ENCODE data around the gene PRKCE.

The PRKCE gene

GRCh38 chr2:45808294-45808800 lies 156.9 kb downstream of the PRKCE start:
- Mint-ChIP-seq H3K27ac (peak overlapping the region in 1 of 3 experiments; percentile 20), H3K27me3 (ENCODE audit: low read depth) (peaks cover 4% of the 10 kb centered on the region), H3K36me3 (ENCODE audit: low read depth) (no peaks in the 10 kb centered on the region), H3K4me1 (peaks cover 31% of the 10 kb centered on the region), H3K4me3 (no peak overlapping the region), H3K9me3 (no peaks in the 10 kb centered on the region)
- no peak for TF ChIP-seq CTCF (IDR thresholded peaks at IDR 0.05; ENCODE audit: unreplicated experiment in 3 of 3)

GRCh38 chr2:45809205-45809604 lies 157.7 kb downstream of the PRKCE start:
- TF ChIP-seq CTCF (IDR thresholded peaks at IDR 0.05; ENCODE audit: unreplicated experiment in 3 of 3), result no peak
- Mint-ChIP-seq H3K27me3 (ENCODE audit: low read depth) (peaks cover 7% of the 10 kb centered on the region), H3K36me3 (ENCODE audit: low read depth) (no peaks in the 10 kb centered on the region), H3K9me3 (no peaks in the 10 kb centered on the region), H3K27ac (peak overlapping the region; percentile 20 to 32 (median 30)), H3K4me3 (no peak overlapping the region), H3K4me1 (peaks cover 39% of the 10 kb centered on the region)

- TF ChIP-seq CTCF (IDR thresholded peaks at IDR 0.05; ENCODE audit: unreplicated experiment in 3 of 3), result no peak
- Mint-ChIP-seq H3K9me3 (no peaks in the 10 kb centered on the region), H3K4me1 (peaks cover 53% of the 10 kb centered on the region)
Observed at GRCh38 chr2:45812011-45812500, 160.6 kb downstream of the PRKCE start.

GRCh38 chr2:45813003-45813941 lies 161.8 kb downstream of the PRKCE start:
- H3K27me3 Mint-ChIP-seq (ENCODE audit: low read depth), result peaks cover 7% of the 10 kb centered on the region
- no peak for TF ChIP-seq CTCF (IDR thresholded peaks at IDR 0.05; ENCODE audit: unreplicated experiment in 3 of 3)
- no peaks in the 10 kb centered on the region for H3K36me3 Mint-ChIP-seq (ENCODE audit: low read depth)
- peak overlapping the region in 1 of 3 experiments; percentile 16 for H3K4me3 Mint-ChIP-seq
- H3K9me3 Mint-ChIP-seq, result no peaks in the 10 kb centered on the region
- H3K4me1 Mint-ChIP-seq, result peaks cover 53% of the 10 kb centered on the region
- peak overlapping the region; percentile 90 to 93 (median 91) for H3K27ac Mint-ChIP-seq

More at GRCh38 chr2:45812011-45812500, 160.6 kb downstream of the PRKCE start:
- Mint-ChIP-seq H3K27me3 (ENCODE audit: low read depth) (peaks cover 7% of the 10 kb centered on the region), H3K4me3 (no peak overlapping the region), H3K36me3 (ENCODE audit: low read depth) (no peaks in the 10 kb centered on the region), H3K27ac (peak overlapping the region; percentile 90 to 93 (median 91))

- Mint-ChIP-seq H3K9me3 (no peaks in the 10 kb centered on the region), H3K4me3 (no peak overlapping the region), H3K27ac (peak overlapping the region; percentile 41 to 93 (median 69)), H3K27me3 (ENCODE audit: low read depth) (peaks cover 5% of the 10 kb centered on the region), H3K36me3 (ENCODE audit: low read depth) (no peaks in the 10 kb centered on the region), H3K4me1 (peaks cover 50% of the 10 kb centered on the region)
- TF ChIP-seq CTCF (IDR thresholded peaks at IDR 0.05; ENCODE audit: unreplicated experiment in 3 of 3), result no peak
Observed at GRCh38 chr2:45814488-45814887, 163.0 kb downstream of the PRKCE start.

Measured in nephron (organoid).